ENCODE results near the gene KCNB1. TPM values are rescaled to one million over a fixed set of nuclear protein-coding genes. Genes with fewer than 3 reads are reported as not detected.

The KCNB1 gene
- total RNA-seq, 1 experiment from 2014 or later, result 0.68 TPM

- no peak overlapping the region for H3K4me3 Mint-ChIP-seq
- H3K4ac ChIP-seq (ENCODE audit: low read depth, low read length), result no peak overlapping the region
- H3K18ac ChIP-seq (ENCODE audit: insufficient read length, low read depth, low read length), result no peak overlapping the region
- H3K79me1 ChIP-seq (ENCODE audit: insufficient read depth, low read depth, low read length, poor library complexity, severe bottlenecking), result no peaks in the 10 kb centered on the region
- no peak for TF ChIP-seq CTCF (conservative IDR thresholded peaks at IDR 0.05)
- no peak overlapping the region for H3K4me2 ChIP-seq (ENCODE audit: insufficient read depth, insufficient read length, low read length)
- H3K23me2 ChIP-seq (ENCODE audit: insufficient read length, low read depth, low read length, poor library complexity, severe bottlenecking), result peaks cover 14% of the 10 kb centered on the region
- H2BK15ac ChIP-seq (ENCODE audit: low read depth, low read length), result no peak overlapping the region
- H3K27ac ChIP-seq (ENCODE audit: insufficient read length, low read depth, low read length), result no peak overlapping the region
- H3K79me2 ChIP-seq (ENCODE audit: insufficient read depth, low read length), result no peaks in the 10 kb centered on the region
- no peak overlapping the region for H3K14ac ChIP-seq (ENCODE audit: insufficient read depth, low read length)
- DNase-seq, result no peak
- no peak overlapping the region for H4K91ac ChIP-seq (ENCODE audit: insufficient read length, low read depth, low read length)
- H4K5ac ChIP-seq (ENCODE audit: insufficient read length, low read depth, low read length), result no peak overlapping the region
- no peak overlapping the region for H3K9ac ChIP-seq (ENCODE audit: extremely low read depth, insufficient read length, low read length)
- H2BK5ac ChIP-seq (ENCODE audit: insufficient read length, low read length), result no peak overlapping the region
- H2BK120ac ChIP-seq (ENCODE audit: low read depth, low read length, poor library complexity, severe bottlenecking), result no peak overlapping the region
- no peak overlapping the region for H2BK20ac ChIP-seq (ENCODE audit: low read depth, low read length, poor library complexity, severe bottlenecking)
- no peaks in the 10 kb centered on the region; a peak in 1 of 5 replicates for H3K9me3 Mint-ChIP-seq
- H3K36me3 Mint-ChIP-seq (ENCODE audit: insufficient read depth in 1 of 3, low read depth in 3 of 3), result peaks cover 0 to 5% (median 2%) of the 10 kb centered on the region in 3 experiments; a peak in 3 of 7 replicates
- H4K8ac ChIP-seq (replicated peaks; ENCODE audit: insufficient read length, low read depth, low read length), result no peak overlapping the region
- no peak overlapping the region for H2BK12ac ChIP-seq (ENCODE audit: insufficient read length, low read depth, low read length)
- H2AFZ ChIP-seq (ENCODE audit: low read length), result no peak overlapping the region
- H3K4me1 Mint-ChIP-seq, result peaks cover 6 to 14% of the 10 kb centered on the region in 2 experiments; a peak in 2 of 4 replicates
- H3K23ac ChIP-seq (ENCODE audit: insufficient read length, low read depth, low read length), result no peak overlapping the region
- no peaks in the 10 kb centered on the region; the same call in 1 of the 2 replicates for H3K27me3 ChIP-seq (ENCODE audit: insufficient read depth, low read length)
- no peak overlapping the region for H2AK5ac ChIP-seq (ENCODE audit: insufficient read length, low read length)
- no peaks in the 10 kb centered on the region for H3K9me3 ChIP-seq (ENCODE audit: control insufficient read depth, low read depth, low read length)
- no peak overlapping the region for H3K56ac ChIP-seq (ENCODE audit: insufficient read length, low read depth, low read length)
- no peaks in the 10 kb centered on the region for H3K4me1 ChIP-seq (ENCODE audit: insufficient read depth, low read length)
- H3T11ph ChIP-seq (ENCODE audit: low read length), result no peak overlapping the region
- WGBS (ENCODE audit: extremely low coverage, insufficient read length, low lambda C conversion rate), result no CpG with 5 or more reads among the region's 3 CpGs
- no peaks in the 10 kb centered on the region for H4K20me1 ChIP-seq (ENCODE audit: control insufficient read depth, insufficient read depth, insufficient read length)
- H3K27ac Mint-ChIP-seq, result no peak overlapping the region
- H3K27me3 Mint-ChIP-seq (ENCODE audit: low read depth), result peaks cover 32% of the 10 kb centered on the region
Measured at GRCh38 chr20:49480236-49480635, 2.2 kb downstream of the KCNB1 start.

Data from H9 (cell line).